ENCODE data around the gene REXO5. TPM values are rescaled to one million over a fixed set of nuclear protein-coding genes. Genes with fewer than 3 reads are reported as not detected.

Gene REXO5
- polyA plus RNA-seq, 6 donors from 2014 or later = not detected

DNA sequence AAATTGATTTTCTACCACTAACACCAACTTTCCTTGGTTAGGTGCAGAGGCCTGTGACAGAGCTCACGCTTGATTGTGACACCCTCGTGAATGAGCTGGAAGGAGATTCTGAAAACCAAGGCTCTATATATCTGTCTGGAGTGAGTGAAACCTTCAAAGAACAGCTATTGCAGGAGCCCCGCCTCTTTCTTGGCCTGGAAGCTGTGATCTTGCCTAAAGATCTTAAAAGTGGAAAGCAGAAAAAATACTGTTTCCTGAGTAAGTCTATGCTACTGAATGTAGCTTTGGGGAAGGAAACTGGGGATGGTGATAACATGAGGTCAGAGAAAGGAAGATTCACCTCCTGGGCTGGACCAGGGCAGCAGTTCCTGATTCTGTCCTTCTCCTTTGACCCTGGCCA, 38.3 kb downstream of the REXO5 start:
- H3K9me3 Mint-ChIP-seq = no peaks in the 10 kb centered on the region
- no peak for DNase-seq

DNA sequence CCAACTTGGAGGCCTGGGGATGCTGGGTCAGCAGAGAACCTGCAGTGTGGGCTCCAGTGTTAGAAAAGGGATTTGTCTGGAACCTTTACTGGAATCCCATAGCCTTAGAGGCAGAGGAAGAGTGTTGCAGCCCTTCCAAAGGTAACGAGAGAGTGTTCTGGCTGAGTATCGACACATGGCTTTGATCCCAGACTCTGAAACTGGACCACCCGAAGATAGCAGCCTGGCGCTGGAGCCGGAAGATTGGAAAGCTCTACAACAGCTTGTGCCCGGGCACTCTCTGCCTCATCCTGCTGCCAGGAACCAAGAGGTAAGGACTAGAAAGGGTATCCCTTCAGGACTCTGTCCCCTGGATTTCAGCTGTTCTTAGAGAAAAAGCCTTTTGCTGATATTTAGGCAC, 39.7 kb downstream of the REXO5 start:
- H3K4me1 Mint-ChIP-seq = peaks cover 0 to 4% (median 3%) of the 10 kb centered on the region in 3 donors
- no peaks in the 10 kb centered on the region for H3K36me3 Mint-ChIP-seq
- no peaks in the 10 kb centered on the region for H3K27me3 Mint-ChIP-seq
- H3K9me3 Mint-ChIP-seq = no peaks in the 10 kb centered on the region
- peak overlapping the region in 1 of 8 donors; percentile 10 for H3K4me3 Mint-ChIP-seq
- no peak overlapping the region for H3K27ac Mint-ChIP-seq
- DNase-seq (no peak), ATAC-seq (ENCODE audit: low read depth in 2 of 2) (no peak)

More for the DNA sequence above, 38.3 kb downstream of the REXO5 start:
- Mint-ChIP-seq H3K36me3 (no peaks in the 10 kb centered on the region), H3K27me3 (no peaks in the 10 kb centered on the region), H3K27ac (peak overlapping the region in 1 of 6 donors; percentile 78), H3K4me1 (no peaks in the 10 kb centered on the region), H3K4me3 (no peak overlapping the region)
- ATAC-seq (ENCODE audit: low read depth in 2 of 2) = no peak

DNA sequence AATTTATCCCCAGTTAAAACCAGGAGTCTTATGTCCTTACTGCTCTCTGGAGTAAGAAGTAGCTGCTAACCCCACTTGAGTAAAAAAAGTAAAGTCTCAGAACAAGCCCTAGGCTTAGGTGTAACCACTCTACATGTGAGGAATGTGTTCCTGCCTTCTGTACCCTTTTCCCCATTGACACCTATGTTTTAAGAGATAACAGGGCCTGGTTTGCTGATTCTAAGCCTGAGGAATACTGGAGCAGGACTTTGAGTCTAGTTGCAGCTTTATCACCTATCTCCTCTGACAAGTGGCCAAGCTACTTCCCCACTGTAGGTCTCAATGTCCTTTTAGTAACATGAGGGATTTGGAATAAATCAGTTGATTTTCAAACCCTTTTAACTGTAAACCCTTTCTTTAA, 40.2 kb downstream of the REXO5 start:
- Mint-ChIP-seq H3K4me1 (peaks cover 0 to 4% (median 3%) of the 10 kb centered on the region in 3 donors), H3K9me3 (no peaks in the 10 kb centered on the region), H3K27ac (peak overlapping the region in 1 of 6 donors; percentile 3), H3K27me3 (no peaks in the 10 kb centered on the region), H3K4me3 (no peak overlapping the region), H3K36me3 (no peaks in the 10 kb centered on the region)
- ATAC-seq (ENCODE audit: low read depth in 2 of 2) = no peak
- no peak for DNase-seq

DNA sequence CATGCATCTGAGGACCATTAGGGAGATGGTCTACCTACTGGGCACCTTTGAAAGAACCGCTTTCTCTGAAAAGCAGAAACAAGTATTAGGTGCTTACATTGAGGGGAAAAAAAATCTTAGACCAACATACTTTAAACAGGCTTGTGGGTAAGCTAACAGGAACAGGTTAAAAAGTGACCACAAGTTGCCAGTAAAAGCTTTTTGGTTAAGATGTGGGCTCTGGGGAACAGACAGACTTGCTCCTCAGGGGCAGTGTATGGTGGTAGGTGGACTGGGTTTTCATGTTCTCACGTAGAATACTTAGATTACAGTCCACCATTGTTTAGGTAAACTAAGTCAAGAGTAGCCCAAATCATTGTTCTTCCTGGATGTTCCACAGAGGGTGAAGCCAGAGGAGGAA, 41.2 kb downstream of the REXO5 start:
- Mint-ChIP-seq H3K9me3 (no peaks in the 10 kb centered on the region), H3K4me3 (no peak overlapping the region), H3K36me3 (no peaks in the 10 kb centered on the region), H3K27me3 (no peaks in the 10 kb centered on the region), H3K27ac (no peak overlapping the region), H3K4me1 (peaks cover 0 to 4% (median 3%) of the 10 kb centered on the region in 3 donors)
- DNase-seq (no peak), ATAC-seq (ENCODE audit: low read depth in 2 of 2) (no peak)

DNA sequence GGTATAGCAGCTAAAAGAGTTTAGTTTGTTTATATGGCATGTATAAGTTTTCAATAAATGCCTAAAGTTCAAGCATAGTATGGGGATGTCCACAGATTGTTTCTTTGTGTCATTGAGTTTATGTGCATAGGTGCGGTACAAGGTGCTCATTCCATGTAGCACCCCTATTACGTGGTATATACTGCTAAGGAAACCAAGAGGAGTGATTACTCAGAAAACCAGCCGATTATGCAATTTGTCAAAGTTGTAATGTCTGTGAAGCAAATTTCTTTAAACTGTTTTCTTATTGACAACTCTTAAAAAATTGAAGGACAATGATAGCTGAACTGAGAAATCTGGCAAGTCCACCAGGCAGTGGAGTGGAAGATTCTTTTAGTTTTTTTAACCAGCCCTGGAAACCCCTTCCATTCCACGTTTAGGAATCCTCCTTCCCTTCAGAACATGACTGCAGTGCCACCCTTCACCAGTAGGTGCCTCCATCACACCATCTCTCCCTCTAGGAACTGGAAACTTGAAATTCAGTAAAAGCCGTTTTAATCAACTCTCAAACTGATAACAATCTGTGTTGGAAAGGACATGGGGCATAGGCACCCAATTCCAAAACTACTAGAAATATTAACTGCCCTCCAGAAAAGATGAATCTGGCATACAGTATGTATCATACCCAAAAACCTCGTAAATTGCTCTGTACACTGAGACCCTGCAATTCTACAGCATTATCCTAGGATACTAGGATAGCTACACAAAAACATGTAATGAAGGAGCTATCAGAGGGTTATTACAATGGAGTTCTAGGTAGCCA, 43.5 kb downstream of the REXO5 start:
- Mint-ChIP-seq H3K4me3 (no peak overlapping the region), H3K27ac (peak overlapping the region in 2 of 6 donors; percentile 34 to 69), H3K9me3 (no peaks in the 10 kb centered on the region), H3K27me3 (no peaks in the 10 kb centered on the region), H3K36me3 (no peaks in the 10 kb centered on the region), H3K4me1 (peaks cover 0 to 4% (median 3%) of the 10 kb centered on the region in 3 donors)
- DNase-seq (peak; percentile 45), ATAC-seq (ENCODE audit: low read depth in 2 of 2) (peak in 1 of 2 donors; percentile 40)

DNA sequence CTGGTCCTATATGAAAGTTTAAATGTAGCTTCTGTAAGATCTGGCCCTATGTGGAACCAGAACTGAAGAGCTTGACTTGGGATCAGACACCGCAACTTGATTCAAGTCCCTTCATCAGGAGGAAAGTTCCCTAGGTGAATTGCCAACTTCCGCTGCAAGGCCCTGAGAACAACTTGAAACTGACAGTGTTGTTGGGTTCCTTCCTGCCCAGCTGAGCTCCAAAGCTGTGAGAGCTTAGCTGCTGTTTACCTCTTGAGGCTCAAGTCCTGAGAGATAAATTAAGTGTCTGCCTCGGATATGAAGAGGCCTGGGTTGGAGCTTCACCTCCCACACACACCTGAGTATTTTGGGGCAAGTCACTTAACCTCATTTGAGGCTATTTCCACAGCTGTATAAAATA, 44.7 kb downstream of the REXO5 start:
- Mint-ChIP-seq H3K27ac (no peak overlapping the region), H3K36me3 (peaks cover 0 to 8% of the 10 kb centered on the region in 2 donors), H3K9me3 (no peaks in the 10 kb centered on the region)

DNA sequence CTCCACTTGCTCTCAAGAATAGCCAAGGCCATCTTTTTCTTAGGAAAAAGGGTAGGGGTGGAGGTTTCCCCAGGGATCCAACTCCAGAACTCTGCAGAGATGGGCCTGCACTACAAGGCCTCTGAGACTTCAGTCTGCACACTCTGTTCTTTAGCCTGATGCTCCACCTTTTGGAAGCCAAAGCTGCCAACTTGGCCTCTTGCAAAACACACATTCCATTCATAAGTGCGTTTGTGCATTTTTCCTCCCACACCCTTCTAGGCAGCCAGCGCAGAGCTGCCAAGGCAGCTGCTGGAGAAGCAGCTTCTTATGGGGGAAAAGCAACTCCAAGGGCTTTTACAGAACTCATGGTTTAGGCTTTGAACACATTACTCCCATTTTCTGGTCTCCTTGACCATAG, 45.3 kb downstream of the REXO5 start:
- Mint-ChIP-seq H3K36me3 (peaks cover 0 to 8% of the 10 kb centered on the region in 2 donors), H3K4me3 (no peak overlapping the region), H3K4me1 (peaks cover 0 to 4% (median 3%) of the 10 kb centered on the region in 3 donors), H3K27me3 (no peaks in the 10 kb centered on the region), H3K9me3 (no peaks in the 10 kb centered on the region), H3K27ac (no peak overlapping the region)
- no peak for ATAC-seq (ENCODE audit: low read depth in 2 of 2)
- DNase-seq = no peak

More for the DNA sequence above, 44.7 kb downstream of the REXO5 start:
- DNase-seq = no peak
- peaks cover 0 to 4% (median 3%) of the 10 kb centered on the region in 3 donors for H3K4me1 Mint-ChIP-seq
- ATAC-seq (ENCODE audit: low read depth in 2 of 2) = no peak
- no peaks in the 10 kb centered on the region for H3K27me3 Mint-ChIP-seq
- H3K4me3 Mint-ChIP-seq = no peak overlapping the region

DNA sequence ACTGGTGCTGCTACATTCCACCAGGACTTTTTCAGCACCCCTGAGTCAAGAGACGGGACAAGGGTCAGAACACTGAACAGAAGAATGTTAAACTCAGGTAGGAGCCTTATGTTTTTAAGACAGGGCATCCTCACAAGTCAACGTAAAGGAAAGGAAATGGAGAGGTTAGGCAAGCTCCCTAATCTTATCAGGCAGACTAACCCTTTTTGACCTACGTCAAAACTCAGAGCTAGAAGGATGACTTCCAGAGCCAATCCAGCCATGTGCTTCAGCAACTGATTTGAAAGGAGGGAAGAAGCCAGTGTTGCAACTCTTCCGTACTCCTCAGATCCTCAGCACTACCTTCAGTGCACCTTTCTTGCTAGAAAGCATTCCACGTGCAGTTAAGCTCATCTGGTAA, 46.8 kb downstream of the REXO5 start:
- DNase-seq (no peak), ATAC-seq (ENCODE audit: low read depth in 2 of 2) (no peak)
- Mint-ChIP-seq H3K9me3 (no peaks in the 10 kb centered on the region), H3K4me1 (peaks cover 0 to 4% (median 3%) of the 10 kb centered on the region in 3 donors), H3K36me3 (peaks cover 0 to 8% of the 10 kb centered on the region in 2 donors), H3K27ac (peak overlapping the region in 1 of 6 donors; percentile 49), H3K4me3 (no peak overlapping the region), H3K27me3 (no peaks in the 10 kb centered on the region)

DNA sequence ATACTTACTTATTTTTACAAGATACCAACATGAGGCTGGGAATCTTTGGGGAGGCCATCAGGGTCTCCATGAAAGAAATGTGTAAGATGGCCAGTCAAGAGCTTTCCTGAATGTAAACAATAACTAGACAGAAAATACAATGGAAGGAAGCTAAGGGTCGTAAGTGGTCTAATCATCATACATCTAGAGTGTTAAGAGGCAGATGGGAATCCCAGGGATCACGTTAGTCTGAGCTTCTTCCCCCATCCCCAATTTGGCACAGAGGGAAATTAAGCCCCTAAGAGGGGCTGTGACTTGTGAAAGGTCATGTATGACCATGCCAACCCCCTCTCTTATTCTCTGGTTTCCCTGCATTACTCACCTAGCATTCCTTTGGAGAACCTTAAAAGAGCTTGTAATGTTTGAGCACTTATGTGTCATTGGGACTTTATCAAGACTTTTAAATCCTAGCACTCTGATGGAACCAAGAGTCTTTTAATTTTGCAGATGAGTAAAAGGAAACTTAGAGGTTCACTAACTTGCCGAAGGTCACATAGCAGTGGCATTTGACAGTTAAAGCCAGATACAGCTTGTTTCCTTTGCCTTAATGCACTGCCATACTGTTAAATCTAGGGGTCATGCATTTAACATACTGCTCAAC, 47.8 kb downstream of the REXO5 start:
- Mint-ChIP-seq H3K4me3 (no peak overlapping the region), H3K9me3 (no peaks in the 10 kb centered on the region), H3K4me1 (peaks cover 0 to 4% (median 3%) of the 10 kb centered on the region in 3 donors), H3K27me3 (no peaks in the 10 kb centered on the region), H3K36me3 (peaks cover 0 to 8% of the 10 kb centered on the region in 2 donors), H3K27ac (peak overlapping the region in 1 of 6 donors; percentile 60)
- DNase-seq = no peak
- no peak for ATAC-seq (ENCODE audit: low read depth in 2 of 2)

DNA sequence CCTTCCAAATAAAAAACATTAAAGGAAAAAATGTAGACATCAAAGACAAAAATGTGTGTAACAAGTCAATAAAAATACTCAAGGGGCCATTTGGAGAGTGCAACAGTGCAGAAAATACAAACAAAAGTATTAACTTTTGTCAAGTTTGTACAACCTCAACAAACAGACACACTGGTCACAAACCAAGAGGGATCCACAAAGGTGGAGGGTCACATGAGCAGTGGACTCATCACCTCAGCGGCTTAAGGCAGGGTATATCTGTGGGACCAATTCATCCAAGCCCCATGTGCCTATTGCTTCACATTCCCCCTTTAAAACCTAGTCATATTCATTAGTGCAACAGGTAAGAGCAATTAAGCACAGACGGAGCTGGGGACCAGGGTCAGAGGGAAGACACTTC, 48.6 kb downstream of the REXO5 start:
- Mint-ChIP-seq H3K9me3 (no peaks in the 10 kb centered on the region), H3K27ac (no peak overlapping the region), H3K4me1 (peaks cover 0 to 2% (median under 1%) of the 10 kb centered on the region in 3 donors)

DNA sequence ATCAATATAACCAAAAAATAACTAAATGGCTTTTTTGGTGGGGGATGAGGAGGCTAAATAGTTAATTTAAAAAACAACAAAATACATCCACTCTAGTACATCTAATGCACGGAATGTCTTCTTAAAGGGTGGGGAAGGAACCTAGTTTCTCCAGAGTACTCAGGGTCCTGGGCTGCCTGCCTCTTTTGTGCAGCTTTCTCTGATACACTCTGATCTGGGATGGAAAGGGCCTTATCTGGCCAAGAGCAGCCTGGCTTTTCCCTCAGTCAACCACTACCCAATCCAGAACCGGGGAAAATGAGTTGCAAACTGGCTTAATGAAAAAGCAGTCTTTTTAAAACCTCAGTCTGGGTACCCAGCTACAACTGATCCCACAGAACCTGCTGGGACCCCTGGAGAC, 51.0 kb downstream of the REXO5 start:
- H3K4me1 Mint-ChIP-seq = no peaks in the 10 kb centered on the region
- ATAC-seq (ENCODE audit: low read depth in 2 of 2) (no peak), DNase-seq (no peak)
- no peak overlapping the region for H3K27ac Mint-ChIP-seq
- H3K9me3 Mint-ChIP-seq = no peaks in the 10 kb centered on the region
- H3K27me3 Mint-ChIP-seq = no peaks in the 10 kb centered on the region
- peaks cover 12 to 13% of the 10 kb centered on the region in 2 donors for H3K36me3 Mint-ChIP-seq
- no peak overlapping the region for H3K4me3 Mint-ChIP-seq

More for the DNA sequence above, 48.6 kb downstream of the REXO5 start:
- no peak for ATAC-seq (ENCODE audit: low read depth in 2 of 2)
- H3K36me3 Mint-ChIP-seq = peaks cover 5 to 8% of the 10 kb centered on the region in 2 donors
- no peaks in the 10 kb centered on the region for H3K27me3 Mint-ChIP-seq
- H3K4me3 Mint-ChIP-seq = no peak overlapping the region
- DNase-seq = no peak

DNA sequence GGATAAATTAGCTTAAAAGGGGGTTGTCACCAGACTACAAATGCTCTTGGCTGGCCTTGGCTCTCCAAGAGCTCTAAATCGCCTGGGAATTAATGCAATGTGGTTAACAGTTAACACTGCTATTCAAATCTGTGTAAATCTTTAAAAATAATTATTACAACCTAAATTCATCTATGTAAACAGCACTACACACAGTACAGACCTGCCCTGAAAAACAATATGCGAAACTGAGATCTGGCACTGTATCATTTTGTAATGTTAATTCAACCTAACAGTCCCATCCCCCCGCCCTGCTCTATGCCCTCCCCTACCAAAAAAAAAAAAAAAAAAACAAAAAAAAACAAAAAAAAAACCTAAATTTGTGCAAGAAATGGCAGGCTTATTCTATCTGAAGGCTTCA, 52.9 kb downstream of the REXO5 start:
- no peak for ATAC-seq (ENCODE audit: low read depth in 2 of 2)
- no peak overlapping the region for H3K27ac Mint-ChIP-seq
- no peaks in the 10 kb centered on the region for H3K27me3 Mint-ChIP-seq
- no peak for DNase-seq
- H3K4me3 Mint-ChIP-seq = no peak overlapping the region
- H3K4me1 Mint-ChIP-seq = peaks cover 0 to 7% (median under 1%) of the 10 kb centered on the region in 3 donors
- H3K9me3 Mint-ChIP-seq = no peaks in the 10 kb centered on the region
- peaks cover 12 to 15% of the 10 kb centered on the region in 2 donors for H3K36me3 Mint-ChIP-seq

DNA sequence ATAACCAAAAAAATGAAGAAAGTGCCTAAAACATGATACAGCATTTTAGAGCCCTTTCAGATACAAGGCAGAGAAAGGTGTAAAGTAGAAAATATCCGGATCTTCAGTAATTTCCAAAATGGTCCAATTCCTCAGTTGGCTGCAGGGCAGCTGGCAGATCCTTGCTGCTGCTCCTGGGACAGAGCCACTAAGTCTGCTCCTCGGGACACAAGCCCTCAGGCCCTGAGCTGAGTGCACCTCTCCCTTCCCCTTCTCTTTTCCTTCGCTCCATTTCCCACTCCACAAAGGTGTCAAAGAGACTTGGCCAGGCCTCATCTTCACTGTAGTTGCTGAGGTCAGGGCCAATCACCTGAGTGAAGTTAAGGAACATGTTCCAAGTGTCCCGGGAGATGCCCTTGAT, 53.4 kb downstream of the REXO5 start:
- Mint-ChIP-seq H3K27me3 (no peaks in the 10 kb centered on the region), H3K36me3 (peaks cover 12 to 15% of the 10 kb centered on the region in 2 donors), H3K27ac (peak overlapping the region in 1 of 6 donors; percentile 70), H3K4me3 (no peak overlapping the region), H3K4me1 (peaks cover 0 to 8% (median 5%) of the 10 kb centered on the region in 3 donors), H3K9me3 (no peaks in the 10 kb centered on the region)
- DNase-seq (no peak), ATAC-seq (ENCODE audit: low read depth in 2 of 2) (no peak)

DNA sequence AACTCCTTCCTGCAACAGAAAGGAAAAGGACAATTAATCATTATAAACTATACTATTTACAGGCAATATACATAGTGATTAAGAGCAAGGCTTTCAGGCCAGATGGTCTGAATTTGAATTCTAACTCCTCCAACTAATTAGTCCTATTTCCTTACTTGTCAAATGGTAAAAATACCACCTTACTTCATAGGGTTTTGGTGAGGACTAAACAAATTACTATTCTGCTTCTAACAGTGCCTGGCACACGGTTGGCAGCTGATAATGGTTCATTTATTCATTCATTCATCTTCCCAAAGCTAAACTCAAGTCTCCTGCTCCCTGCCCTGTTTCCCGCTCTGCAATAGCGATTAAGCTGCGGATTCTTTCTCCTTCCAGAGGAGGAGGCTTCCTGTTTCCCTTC, 54.0 kb downstream of the REXO5 start:
- DNase-seq (no peak), ATAC-seq (ENCODE audit: low read depth in 2 of 2) (no peak)
- Mint-ChIP-seq H3K27me3 (no peaks in the 10 kb centered on the region), H3K36me3 (peaks cover 10 to 12% of the 10 kb centered on the region in 2 donors), H3K27ac (no peak overlapping the region), H3K4me3 (no peak overlapping the region), H3K4me1 (peaks cover 0 to 8% (median 5%) of the 10 kb centered on the region in 3 donors), H3K9me3 (no peaks in the 10 kb centered on the region)
